ENCODE data around the gene TP73.

The TP73 gene

DNA sequence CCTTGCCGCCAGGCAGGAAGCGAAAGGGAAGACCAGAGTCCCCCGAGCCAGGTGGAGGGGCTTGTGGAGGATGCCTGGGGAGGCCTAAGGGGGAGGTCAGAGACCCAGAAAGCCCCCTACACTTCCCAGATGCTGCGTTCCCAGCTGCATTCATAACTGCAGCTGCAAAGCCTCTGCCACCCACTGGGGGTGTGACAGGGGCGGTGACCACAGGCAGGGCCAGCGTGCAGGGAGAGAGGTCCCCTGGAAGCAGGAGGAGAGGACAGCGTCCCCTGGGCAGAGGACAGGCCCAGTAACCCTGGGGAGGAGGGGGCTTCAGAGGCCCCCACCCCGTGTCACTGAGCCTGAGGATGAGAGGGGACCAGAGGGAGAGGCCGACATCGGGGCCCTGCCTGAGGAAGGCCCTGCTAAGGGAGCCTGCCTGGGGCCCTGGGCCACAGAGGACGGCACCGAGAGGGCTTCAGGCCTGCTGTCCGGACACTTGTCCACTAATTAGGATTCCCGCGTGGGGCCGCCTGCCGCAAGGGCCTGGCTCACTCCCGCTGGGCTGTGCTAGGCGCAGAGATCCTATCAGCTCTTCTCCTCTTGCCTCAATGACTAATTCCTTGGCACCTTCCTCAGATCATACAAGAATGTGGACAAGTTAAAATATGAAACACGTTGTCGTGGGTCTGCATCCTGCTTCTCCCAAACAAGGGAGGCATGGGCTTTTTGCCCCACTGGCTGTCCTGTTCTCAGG, 50.8 kb downstream of the TP73 start:
- no peaks in the 10 kb centered on the region for H3K4me1 ChIP-seq (ENCODE audit: control insufficient read depth, insufficient read depth, low read length)
- H3K9me3 ChIP-seq (ENCODE audit: control insufficient read depth, insufficient read depth, low read length), result no peaks in the 10 kb centered on the region
- H3K4me3 ChIP-seq (ENCODE audit: low read depth, low read length), result no peak overlapping the region
- H3K36me3 ChIP-seq (ENCODE audit: control insufficient read depth, insufficient read depth, low read length), result no peaks in the 10 kb centered on the region
- no peak overlapping the region for H3K9ac ChIP-seq (ENCODE audit: low read depth, low read length)
- H3K27me3 ChIP-seq (ENCODE audit: control insufficient read depth, insufficient read depth, low read length), result no peaks in the 10 kb centered on the region

- no peaks in the 10 kb centered on the region for H3K9me3 ChIP-seq (ENCODE audit: control insufficient read depth, insufficient read depth, low read length)
- H3K36me3 ChIP-seq (ENCODE audit: control insufficient read depth, insufficient read depth, low read length), result no peaks in the 10 kb centered on the region
- no peak overlapping the region for H3K9ac ChIP-seq (ENCODE audit: low read depth, low read length)
- H3K4me1 ChIP-seq (ENCODE audit: control insufficient read depth, insufficient read depth, low read length), result no peaks in the 10 kb centered on the region
- H3K27me3 ChIP-seq (ENCODE audit: control insufficient read depth, insufficient read depth, low read length), result no peaks in the 10 kb centered on the region
- H3K4me3 ChIP-seq (ENCODE audit: low read depth, low read length), result no peak overlapping the region
Measured at GRCh38 chr1:3703786-3704371, 51.6 kb downstream of the TP73 start.

GRCh38 chr1:3705341-3705950, 53.1 kb downstream of the TP73 start:
- no peaks in the 10 kb centered on the region for H3K9me3 ChIP-seq (ENCODE audit: control insufficient read depth, insufficient read depth, low read length)
- no peaks in the 10 kb centered on the region for H3K4me1 ChIP-seq (ENCODE audit: control insufficient read depth, insufficient read depth, low read length)
- H3K36me3 ChIP-seq (ENCODE audit: control insufficient read depth, insufficient read depth, low read length), result peaks cover 2% of the 10 kb centered on the region
- H3K9ac ChIP-seq (ENCODE audit: low read depth, low read length), result no peak overlapping the region
- H3K27me3 ChIP-seq (ENCODE audit: control insufficient read depth, insufficient read depth, low read length), result no peaks in the 10 kb centered on the region
- no peak overlapping the region for H3K4me3 ChIP-seq (ENCODE audit: low read depth, low read length)

GRCh38 chr1:3706651-3707297, 54.5 kb downstream of the TP73 start:
- no peaks in the 10 kb centered on the region for H3K9me3 ChIP-seq (ENCODE audit: control insufficient read depth, insufficient read depth, low read length)
- H3K36me3 ChIP-seq (ENCODE audit: control insufficient read depth, insufficient read depth, low read length), result peaks cover 2% of the 10 kb centered on the region
- no peak overlapping the region for H3K4me3 ChIP-seq (ENCODE audit: low read depth, low read length)
- no peak overlapping the region for H3K9ac ChIP-seq (ENCODE audit: low read depth, low read length)
- H3K4me1 ChIP-seq (ENCODE audit: control insufficient read depth, insufficient read depth, low read length), result no peaks in the 10 kb centered on the region
- no peaks in the 10 kb centered on the region for H3K27me3 ChIP-seq (ENCODE audit: control insufficient read depth, insufficient read depth, low read length)

- Histone ChIP-seq H3K36me3 (ENCODE audit: control insufficient read depth, insufficient read depth, low read length) (peaks cover 2% of the 10 kb centered on the region), H3K4me3 (ENCODE audit: low read depth, low read length) (no peak overlapping the region), H3K9ac (ENCODE audit: low read depth, low read length) (no peak overlapping the region), H3K9me3 (ENCODE audit: control insufficient read depth, insufficient read depth, low read length) (no peaks in the 10 kb centered on the region), H3K4me1 (ENCODE audit: control insufficient read depth, insufficient read depth, low read length) (no peaks in the 10 kb centered on the region), H3K27me3 (ENCODE audit: control insufficient read depth, insufficient read depth, low read length) (no peaks in the 10 kb centered on the region)
Measured at GRCh38 chr1:3707298-3707938, 55.1 kb downstream of the TP73 start.

GRCh38 chr1:3707939-3708328, 55.6 kb downstream of the TP73 start:
- no peaks in the 10 kb centered on the region for H3K27me3 ChIP-seq (ENCODE audit: control insufficient read depth, insufficient read depth, low read length)
- H3K4me1 ChIP-seq (ENCODE audit: control insufficient read depth, insufficient read depth, low read length), result no peaks in the 10 kb centered on the region
- H3K4me3 ChIP-seq (ENCODE audit: low read depth, low read length), result no peak overlapping the region
- no peaks in the 10 kb centered on the region for H3K9me3 ChIP-seq (ENCODE audit: control insufficient read depth, insufficient read depth, low read length)
- H3K9ac ChIP-seq (ENCODE audit: low read depth, low read length), result no peak overlapping the region
- H3K36me3 ChIP-seq (ENCODE audit: control insufficient read depth, insufficient read depth, low read length), result peaks cover 2% of the 10 kb centered on the region

DNA sequence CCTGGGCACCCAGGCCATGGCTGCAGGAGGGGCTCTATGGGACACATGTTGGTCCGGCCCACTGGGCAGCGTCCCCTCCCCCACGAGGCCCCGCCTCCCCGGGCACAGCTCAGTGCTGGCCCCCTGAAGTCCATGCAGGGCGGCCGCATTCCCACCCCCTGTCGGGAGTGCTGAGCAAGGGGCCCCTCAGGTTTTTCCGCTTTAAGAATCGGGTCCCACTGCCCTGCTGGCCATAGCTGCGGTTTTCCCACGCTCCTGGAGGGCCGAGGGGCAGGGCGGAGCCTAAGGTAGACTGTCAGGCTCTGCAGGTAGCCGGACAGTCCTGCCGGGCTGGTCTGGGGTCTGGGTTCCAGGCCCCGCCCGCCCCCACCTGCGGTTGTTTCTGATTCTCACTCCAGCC, 56.5 kb downstream of the TP73 start:
- no peaks in the 10 kb centered on the region for H3K4me1 ChIP-seq (ENCODE audit: control insufficient read depth, insufficient read depth, low read length)
- H3K27me3 ChIP-seq (ENCODE audit: control insufficient read depth, insufficient read depth, low read length), result no peaks in the 10 kb centered on the region
- H3K9ac ChIP-seq (ENCODE audit: low read depth, low read length), result no peak overlapping the region
- peaks cover 2% of the 10 kb centered on the region for H3K36me3 ChIP-seq (ENCODE audit: control insufficient read depth, insufficient read depth, low read length)
- no peak overlapping the region for H3K4me3 ChIP-seq (ENCODE audit: low read depth, low read length)
- H3K9me3 ChIP-seq (ENCODE audit: control insufficient read depth, insufficient read depth, low read length), result no peaks in the 10 kb centered on the region

DNA sequence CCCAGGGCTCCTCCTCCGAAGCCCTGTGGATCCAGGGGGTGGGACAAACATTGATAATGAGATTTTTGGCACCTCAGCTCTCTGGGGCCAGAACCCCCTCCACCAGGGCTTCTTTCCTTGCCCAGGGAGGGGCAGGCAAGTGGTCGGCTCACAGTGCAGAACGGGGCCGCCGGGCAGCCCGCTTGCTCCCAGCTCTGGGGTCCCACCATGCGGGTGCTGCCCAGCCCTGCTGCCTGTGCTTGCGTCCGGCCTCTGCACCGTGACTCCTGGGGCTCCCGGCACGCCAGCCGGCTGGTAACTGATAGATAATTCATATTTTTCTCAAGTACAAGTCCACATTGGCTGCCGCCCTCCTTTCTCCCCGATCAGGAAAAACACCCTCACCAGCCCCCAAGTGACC, 57.9 kb downstream of the TP73 start:
- Histone ChIP-seq H3K27me3 (ENCODE audit: control insufficient read depth, insufficient read depth, low read length) (no peaks in the 10 kb centered on the region), H3K9ac (ENCODE audit: low read depth, low read length) (no peak overlapping the region), H3K4me3 (ENCODE audit: low read depth, low read length) (no peak overlapping the region), H3K36me3 (ENCODE audit: control insufficient read depth, insufficient read depth, low read length) (peaks cover 2% of the 10 kb centered on the region), H3K9me3 (ENCODE audit: control insufficient read depth, insufficient read depth, low read length) (no peaks in the 10 kb centered on the region), H3K4me1 (ENCODE audit: control insufficient read depth, insufficient read depth, low read length) (no peaks in the 10 kb centered on the region)

GRCh38 chr1:3711381-3711779, 59.1 kb downstream of the TP73 start:
- Histone ChIP-seq H3K4me3 (ENCODE audit: low read depth, low read length) (no peak overlapping the region), H3K36me3 (ENCODE audit: control insufficient read depth, insufficient read depth, low read length) (peaks cover 2% of the 10 kb centered on the region), H3K9ac (ENCODE audit: low read depth, low read length) (no peak overlapping the region), H3K9me3 (ENCODE audit: control insufficient read depth, insufficient read depth, low read length) (no peaks in the 10 kb centered on the region), H3K4me1 (ENCODE audit: control insufficient read depth, insufficient read depth, low read length) (no peaks in the 10 kb centered on the region), H3K27me3 (ENCODE audit: control insufficient read depth, insufficient read depth, low read length) (no peaks in the 10 kb centered on the region)

DNA sequence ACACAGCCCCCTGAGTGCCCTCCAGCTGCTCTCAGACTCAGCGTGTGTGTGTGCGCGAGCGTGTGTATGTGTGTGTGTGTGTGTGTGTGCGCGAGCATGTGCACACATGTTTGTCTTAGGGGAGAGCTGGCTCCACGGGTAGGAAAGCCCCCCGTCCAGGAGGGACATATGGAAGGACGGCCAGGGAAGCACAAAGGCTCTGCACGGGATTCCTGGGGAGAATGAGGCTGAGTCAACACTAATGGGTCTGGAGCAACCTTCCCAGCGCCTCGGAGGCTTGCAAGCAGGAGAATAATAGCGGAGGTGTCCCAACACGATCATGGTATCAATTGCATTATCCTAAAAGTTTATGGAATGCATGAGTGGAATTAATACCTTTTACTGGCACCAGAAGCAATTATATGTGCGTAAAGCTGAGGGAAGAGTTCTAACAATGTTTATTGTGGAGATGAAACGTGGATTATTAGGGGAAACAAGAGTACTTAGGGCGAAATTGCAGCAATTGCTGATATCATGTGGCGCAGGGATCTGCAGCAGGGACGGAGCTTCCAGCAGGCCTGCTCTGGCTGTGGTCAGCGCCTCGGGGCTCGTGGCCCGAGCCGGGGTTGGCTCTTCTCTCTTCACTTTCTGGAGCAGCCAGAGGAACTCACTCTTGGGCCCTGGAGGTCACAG, 59.6 kb downstream of the TP73 start:
- Histone ChIP-seq H3K27me3 (ENCODE audit: control insufficient read depth, insufficient read depth, low read length) (no peaks in the 10 kb centered on the region), H3K9ac (ENCODE audit: low read depth, low read length) (no peak overlapping the region), H3K36me3 (ENCODE audit: control insufficient read depth, insufficient read depth, low read length) (peaks cover 2% of the 10 kb centered on the region), H3K4me3 (ENCODE audit: low read depth, low read length) (no peak overlapping the region), H3K9me3 (ENCODE audit: control insufficient read depth, insufficient read depth, low read length) (no peaks in the 10 kb centered on the region), H3K4me1 (ENCODE audit: control insufficient read depth, insufficient read depth, low read length) (no peaks in the 10 kb centered on the region)

All from iPS-15b (cell line).